GM18870 (cell line): ENCODE results near the gene ALK.

Experiments used
- ATAC-seq: cut with Tn5 transposase; IDR thresholded peaks from one replicate; pipeline ENCODE4 v1.9.1; 2021; ENCODE audit warnings: moderate library complexity; ENCODE audit not compliant: unreplicated experiment

Gene ALK

GRCh38 chr2:29305762-29306161, 615.6 kb downstream of the ALK start:
- ATAC-seq = no peak

- ATAC-seq = no peak
These were observed 616.9 kb downstream of the ALK start for GRCh38 chr2:29304399-29305060.

GRCh38 chr2:29296585-29296984, 624.8 kb downstream of the ALK start:
- ATAC-seq = no peak

- ATAC-seq = no peak
These were observed 625.5 kb downstream of the ALK start for GRCh38 chr2:29295845-29296244.

GRCh38 chr2:29293830-29294438, 627.5 kb downstream of the ALK start:
- ATAC-seq = no peak

- ATAC-seq = no peak
These were observed 630.9 kb downstream of the ALK start for GRCh38 chr2:29290293-29291047.

- ATAC-seq = no peak
These were observed 636.7 kb downstream of the ALK start for GRCh38 chr2:29284671-29285070.

GRCh38 chr2:29281916-29282247, 639.5 kb downstream of the ALK start:
- ATAC-seq = no peak

GRCh38 chr2:29281086-29281915, 640.1 kb downstream of the ALK start:
- no peak for ATAC-seq

- no peak for ATAC-seq
These were observed 642.4 kb downstream of the ALK start for GRCh38 chr2:29278966-29279365.

- ATAC-seq = no peak
These were observed 645.2 kb downstream of the ALK start for GRCh38 chr2:29276151-29276550.

GRCh38 chr2:29275186-29275585, 646.2 kb downstream of the ALK start:
- no peak for ATAC-seq

- ATAC-seq = no peak
These were observed 647.4 kb downstream of the ALK start for GRCh38 chr2:29273685-29274611.

GRCh38 chr2:29273004-29273684, 648.2 kb downstream of the ALK start:
- no peak for ATAC-seq

GRCh38 chr2:29272311-29272710, 649.1 kb downstream of the ALK start:
- no peak for ATAC-seq

- ATAC-seq = no peak
These were observed 650.7 kb downstream of the ALK start for GRCh38 chr2:29270701-29271121.

GRCh38 chr2:29269765-29270109, 651.6 kb downstream of the ALK start:
- ATAC-seq = no peak

GRCh38 chr2:29269095-29269764, 652.2 kb downstream of the ALK start:
- no peak for ATAC-seq

GRCh38 chr2:29267720-29268119, 653.7 kb downstream of the ALK start:
- ATAC-seq = no peak
